Measurements from ENCODE around the gene ZNF385B.

DNA sequence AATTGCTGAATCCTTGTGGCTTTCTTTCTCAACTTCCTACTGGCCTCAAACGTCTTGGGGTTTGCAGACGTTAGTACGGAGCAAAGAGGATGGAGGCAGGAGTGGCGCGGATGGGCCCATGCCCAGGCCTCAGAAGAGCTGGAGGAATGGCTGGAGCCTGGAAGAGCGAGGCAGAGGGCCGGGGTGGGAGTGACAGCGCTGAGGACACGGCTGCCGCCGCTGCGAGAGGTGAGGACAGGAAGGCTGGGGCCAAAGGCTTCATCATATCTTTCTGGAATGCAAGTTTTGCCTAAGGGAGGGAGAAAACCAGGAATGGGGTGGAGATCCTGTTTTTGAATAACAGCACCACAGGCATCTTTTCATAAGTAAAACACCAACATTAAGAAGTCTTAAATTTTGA, 418.2 kb downstream of the ZNF385B start:
- TF ChIP-seq, protein P1, sequence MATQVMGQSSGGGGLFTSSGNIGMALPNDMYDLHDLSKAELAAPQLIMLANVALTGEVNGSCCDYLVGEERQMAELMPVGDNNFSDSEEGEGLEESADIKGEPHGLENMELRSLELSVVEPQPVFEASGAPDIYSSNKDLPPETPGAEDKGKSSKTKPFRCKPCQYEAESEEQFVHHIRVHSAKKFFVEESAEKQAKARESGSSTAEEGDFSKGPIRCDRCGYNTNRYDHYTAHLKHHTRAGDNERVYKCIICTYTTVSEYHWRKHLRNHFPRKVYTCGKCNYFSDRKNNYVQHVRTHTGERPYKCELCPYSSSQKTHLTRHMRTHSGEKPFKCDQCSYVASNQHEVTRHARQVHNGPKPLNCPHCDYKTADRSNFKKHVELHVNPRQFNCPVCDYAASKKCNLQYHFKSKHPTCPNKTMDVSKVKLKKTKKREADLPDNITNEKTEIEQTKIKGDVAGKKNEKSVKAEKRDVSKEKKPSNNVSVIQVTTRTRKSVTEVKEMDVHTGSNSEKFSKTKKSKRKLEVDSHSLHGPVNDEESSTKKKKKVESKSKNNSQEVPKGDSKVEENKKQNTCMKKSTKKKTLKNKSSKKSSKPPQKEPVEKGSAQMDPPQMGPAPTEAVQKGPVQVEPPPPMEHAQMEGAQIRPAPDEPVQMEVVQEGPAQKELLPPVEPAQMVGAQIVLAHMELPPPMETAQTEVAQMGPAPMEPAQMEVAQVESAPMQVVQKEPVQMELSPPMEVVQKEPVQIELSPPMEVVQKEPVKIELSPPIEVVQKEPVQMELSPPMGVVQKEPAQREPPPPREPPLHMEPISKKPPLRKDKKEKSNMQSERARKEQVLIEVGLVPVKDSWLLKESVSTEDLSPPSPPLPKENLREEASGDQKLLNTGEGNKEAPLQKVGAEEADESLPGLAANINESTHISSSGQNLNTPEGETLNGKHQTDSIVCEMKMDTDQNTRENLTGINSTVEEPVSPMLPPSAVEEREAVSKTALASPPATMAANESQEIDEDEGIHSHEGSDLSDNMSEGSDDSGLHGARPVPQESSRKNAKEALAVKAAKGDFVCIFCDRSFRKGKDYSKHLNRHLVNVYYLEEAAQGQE (IDR thresholded peaks at IDR 0.05; ENCODE audit: insufficient read depth in 1 of 2, low read depth in 2 of 2, low read length in 2 of 2): no peak
- no peak for TF ChIP-seq TAF1 (IDR thresholded peaks at IDR 0.05; ENCODE audit: borderline replicate concordance, insufficient read depth, low read length)
